Stimulated activated CD8-positive, alpha-beta memory T cell treated with anti-CD3 and anti-CD28 coated beads, Interleukin-15, amount 100 ng/mL, for 48 hours (primary cell): ENCODE results near the gene CELSR1.
"Not testable (repeated sequence)": the region's sequence is repeated elsewhere in the genome, so short reads cannot be mapped to it uniquely, and the experiment has no call there.

Experiments
- DNase-seq, 2 donors: peaks; one replicate each; pipeline ENCODE4 v3.0.0-alpha.2; 2020; ENCODE audit warnings: low read depth in 2 of 2

CELSR1 gene

GRCh38 chr22:46512683-46513082, 24.7 kb downstream of the CELSR1 start:
- DNase-seq: no peak

DNA sequence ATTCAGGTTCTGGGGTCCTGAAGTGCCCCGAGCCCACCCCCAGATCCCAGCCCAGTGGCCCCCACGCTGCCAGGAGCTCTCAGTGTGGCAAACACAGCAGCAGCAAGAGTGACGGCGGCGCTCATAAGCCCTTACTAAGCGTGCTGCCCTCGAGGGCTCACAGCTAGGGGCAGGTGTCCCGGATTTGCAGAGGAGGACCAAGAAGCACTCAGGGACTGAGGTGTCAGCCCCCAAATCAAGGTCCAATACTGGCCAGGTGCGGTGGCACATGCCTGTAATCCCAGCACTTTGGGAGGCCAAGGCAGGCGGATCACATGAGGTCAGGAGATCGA, 25.4 kb downstream of the CELSR1 start:
- DNase-seq: no peak

DNA sequence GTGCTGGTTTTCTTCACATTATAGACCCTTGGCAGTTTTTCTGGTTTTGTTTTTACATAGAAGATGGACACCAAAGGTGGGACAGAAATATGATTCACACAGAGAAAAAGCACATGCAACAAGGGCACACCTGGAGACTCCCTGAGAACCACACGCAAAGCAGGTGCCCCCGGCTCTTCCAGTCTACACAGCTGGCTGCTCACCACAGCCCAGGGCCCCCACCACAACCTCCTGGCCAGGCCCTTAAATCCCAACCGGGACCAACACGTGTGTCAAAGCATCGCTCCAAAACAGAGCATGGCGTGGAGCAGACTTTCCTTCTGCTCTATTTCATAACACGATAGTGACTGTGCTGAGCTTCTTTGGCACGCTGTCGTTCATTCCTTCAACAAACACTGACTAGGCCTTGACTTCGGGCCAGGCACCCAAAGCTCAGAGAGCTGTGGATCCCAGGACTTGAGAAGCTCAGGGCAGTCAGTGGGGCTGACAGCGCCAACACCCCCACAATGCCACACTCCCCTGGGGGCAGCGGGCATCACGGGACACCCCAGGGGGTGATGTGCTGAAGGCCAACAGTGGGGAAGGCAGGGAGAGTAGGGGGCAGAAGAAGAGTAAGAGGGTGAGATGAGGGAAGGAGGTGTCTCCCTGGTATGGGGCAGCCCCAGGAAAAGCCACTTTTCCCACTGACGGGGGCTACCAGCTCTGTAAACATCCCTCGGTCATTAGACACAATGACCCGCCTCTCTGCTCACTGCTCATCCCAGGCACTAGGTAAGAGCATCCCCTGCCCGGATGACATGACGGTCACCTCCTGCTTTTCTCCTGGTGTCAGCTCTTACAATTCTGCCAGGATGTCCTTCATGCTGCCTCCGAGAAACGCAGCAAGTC, 26.0 kb downstream of the CELSR1 start:
- DNase-seq: no peak

DNA sequence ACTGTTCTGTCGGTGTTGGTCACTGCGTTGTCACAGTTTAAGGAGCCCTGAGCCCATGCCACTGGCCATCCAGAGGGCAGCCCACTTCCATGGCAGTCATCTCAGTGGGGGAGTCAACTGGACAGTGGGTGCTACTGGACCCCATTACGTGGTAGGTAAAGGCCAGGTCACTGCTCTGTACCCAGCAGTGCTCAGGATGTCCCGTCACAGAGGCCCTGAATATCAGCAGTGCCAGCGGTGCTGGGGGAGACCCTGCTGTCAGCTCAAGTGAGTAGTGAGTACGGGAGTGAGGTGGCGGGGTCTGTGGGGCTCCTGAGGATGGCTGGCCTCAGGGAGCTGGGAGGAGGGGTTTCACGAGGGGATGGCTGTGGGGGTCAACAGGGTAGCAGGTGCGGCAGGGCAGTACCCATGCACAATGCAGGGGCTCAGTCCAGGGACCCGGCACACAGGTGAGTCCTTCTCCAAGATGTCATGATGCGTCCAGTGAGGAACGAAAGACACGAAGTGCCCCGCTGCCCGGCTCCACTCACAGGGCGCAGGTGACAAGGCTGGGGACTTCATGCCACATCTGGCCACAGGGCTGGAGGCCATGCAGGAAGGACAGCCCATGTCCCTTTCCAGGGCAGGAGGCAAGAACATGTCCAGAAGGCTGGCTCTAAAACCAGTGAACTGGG, 27.9 kb downstream of the CELSR1 start:
- no peak for DNase-seq

GRCh38 chr22:46508491-46508999, 28.9 kb downstream of the CELSR1 start:
- no peak for DNase-seq

- no peak for DNase-seq
These were observed 29.7 kb downstream of the CELSR1 start for GRCh38 chr22:46507451-46508425.

DNA sequence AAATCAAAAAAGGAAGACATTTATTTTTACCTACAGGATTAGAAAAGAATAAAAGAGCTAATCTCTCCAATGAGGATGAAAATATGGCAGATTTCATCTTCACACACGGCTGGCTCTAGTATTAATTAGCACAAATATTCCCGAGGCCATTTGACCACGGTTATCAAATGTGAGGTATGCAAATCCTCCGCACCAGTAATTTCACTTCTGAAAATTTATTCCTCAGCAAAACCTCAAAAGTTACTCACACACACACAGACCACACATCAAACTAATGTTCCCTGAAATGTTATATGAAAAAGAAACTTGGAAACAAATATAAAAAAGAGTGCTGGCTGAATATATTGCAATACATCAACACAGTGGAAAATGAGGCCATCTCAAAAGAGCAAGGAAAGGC, 32.8 kb downstream of the CELSR1 start:
- DNase-seq: no peak

DNA sequence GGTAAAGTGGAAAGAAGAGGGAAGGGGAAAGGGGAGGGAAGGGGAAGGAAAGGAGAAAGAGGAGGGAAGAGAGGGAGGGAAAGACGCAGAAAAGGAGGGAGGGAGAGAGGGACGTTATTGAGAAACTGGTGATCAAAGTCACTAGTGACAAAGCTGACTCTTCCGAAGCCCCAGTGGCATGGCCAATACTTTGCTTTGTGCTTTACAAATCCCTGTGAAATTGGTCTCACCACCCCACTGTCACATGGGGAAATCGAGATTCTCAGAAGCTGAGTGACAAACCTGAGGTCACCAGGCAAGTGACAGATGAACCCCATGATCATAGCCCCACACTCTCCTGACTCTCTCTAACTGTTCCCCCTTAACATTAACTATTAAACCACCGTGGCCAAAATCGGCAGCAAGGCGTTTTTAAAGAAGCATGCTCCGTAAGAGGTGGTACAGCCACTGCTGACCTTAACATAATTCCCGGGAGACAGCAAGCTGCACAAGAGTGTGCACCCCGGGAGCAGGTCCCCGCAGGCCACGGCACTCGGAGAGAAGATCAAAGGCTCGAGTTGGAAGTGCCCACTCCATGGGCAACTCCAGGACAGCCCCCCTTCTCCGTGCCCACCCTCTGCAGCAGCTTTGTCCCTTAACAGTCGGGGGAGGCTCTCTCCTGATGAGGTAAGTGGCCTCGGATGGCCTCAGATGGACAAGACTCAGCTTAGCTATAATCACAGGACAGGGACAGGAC, 34.8 kb downstream of the CELSR1 start:
- no peak for DNase-seq

DNA sequence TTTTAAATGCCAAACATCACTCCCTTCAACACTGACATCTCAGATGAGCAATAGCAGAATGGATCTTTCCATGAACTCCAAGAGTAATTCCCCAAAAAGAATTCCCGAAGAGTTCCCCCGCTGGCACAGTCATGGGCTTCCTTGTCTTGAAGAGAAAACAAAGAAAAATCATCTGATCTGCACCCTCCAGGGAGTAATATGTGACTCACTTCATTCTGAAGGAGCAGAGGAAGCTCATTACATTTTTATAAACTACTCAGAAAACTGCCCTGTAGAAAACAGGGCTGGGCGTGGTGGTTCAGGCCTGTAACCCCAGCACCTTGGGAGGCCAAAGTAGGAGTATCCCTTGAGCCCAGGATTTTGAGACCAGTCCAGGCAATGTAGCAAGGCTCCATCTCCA, 35.7 kb downstream of the CELSR1 start:
- no peak for DNase-seq

- DNase-seq: not testable (repeated sequence)
These were observed 36.2 kb downstream of the CELSR1 start for GRCh38 chr22:46501265-46501664.

GRCh38 chr22:46500201-46500600, 37.2 kb downstream of the CELSR1 start:
- no peak for DNase-seq

DNA sequence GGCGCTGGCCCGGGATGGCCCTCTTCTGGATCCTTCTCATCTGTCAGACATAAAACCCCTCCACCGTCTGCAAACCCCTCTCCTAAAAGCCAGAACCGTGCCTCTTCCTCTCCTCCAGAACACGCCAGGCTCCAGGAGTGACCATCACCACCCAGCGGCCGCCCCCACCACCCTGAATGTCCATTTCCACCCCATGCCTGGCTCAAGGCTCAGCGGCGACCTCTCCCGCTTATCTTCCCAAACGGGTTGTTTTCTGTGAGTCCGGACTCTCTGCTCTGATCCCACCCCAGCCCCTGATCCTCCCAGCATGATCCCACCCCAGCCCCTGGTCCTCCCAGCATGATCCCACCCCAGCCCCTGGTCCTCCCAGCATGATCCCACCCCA, 37.6 kb downstream of the CELSR1 start:
- no peak for DNase-seq

DNA sequence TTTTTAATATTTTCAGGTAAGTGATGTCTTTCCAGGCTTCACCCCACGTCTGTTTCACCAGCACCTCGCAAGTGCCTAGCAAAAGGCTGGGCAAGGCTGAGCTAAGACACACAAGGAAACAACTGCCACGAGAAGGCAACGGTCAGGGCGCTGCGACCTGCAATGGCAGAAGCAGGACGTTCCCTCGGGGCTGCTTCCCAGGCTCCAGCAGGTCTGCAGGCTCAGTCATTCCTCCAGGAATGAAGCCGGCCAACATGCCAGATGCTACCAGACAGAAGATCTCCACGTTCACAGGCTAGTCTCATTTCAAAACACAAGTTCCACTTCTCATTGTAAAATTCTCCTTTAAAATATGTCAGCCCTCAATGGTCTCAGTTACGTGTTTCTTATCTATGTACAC, 45.5 kb downstream of the CELSR1 start:
- DNase-seq: no peak

GRCh38 chr22:46490538-46490937, 46.9 kb downstream of the CELSR1 start:
- no peak for DNase-seq

DNA sequence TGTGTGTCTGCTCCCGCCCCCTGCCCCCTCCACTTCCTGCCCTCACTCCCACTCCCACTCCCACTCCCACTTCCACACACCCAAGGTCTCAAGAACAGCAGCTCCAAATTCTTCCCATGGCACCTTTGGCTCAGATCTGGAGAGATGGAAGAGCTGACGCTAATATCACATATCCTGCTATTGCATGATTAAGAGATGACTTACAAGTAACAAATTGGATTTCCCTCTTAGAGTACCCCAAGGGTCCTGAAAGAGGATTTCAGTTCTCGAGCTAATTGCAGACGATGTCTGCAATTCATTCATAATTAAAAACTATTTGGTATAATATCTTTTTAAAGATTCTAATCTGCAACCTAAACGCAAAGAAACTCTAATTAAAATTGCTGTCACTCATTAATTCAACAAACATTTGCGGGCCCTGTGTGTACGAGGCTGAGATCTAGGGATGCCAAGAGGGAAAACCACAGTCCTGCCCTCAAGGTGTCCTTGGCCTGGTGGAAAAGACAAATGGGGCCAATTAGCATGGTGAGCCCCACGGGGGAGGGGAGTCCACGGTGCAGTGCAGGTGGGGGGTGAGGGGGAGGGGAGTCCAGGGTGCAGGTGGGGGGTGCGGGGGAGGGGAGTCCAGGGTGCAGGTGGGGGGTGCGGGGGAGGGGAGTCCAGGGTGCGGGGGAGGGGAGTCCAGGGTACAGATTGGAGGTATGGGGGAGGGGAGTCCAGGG, 50.3 kb downstream of the CELSR1 start:
- no peak for DNase-seq

DNA sequence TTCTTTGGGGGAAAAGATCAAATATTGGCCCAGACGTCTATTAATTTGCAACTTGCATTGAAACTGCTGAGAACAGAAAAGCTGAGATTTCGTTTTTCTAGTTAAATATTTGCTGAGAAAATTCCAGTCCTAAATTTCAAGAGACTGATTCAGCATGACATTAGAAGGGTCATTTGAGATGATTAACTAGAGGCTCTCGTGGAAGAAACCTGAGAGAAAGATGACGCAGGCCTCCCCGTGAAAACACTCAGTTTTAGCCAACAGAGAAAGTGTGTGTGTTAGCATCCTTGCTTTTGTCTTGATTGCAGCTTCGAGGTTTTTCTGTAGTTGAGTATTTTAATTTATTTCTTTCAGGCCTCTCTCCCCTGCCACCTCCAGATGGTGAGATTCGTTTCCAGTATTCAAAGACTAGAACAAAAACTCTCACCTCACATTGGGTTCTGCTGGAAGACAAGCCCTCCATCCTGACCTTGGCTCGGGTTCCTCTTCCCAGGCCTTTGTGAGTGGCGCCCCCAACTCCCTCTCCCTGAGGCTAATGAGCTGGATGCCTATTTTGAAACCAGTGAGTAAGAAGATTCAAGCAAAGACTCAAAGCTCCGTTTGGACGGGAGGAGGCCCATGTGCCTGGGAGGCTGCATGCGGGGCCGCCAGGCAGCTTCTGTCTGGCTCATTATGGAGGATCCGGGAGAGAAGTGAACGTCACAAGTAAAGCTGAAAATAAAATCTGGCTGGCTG, 52.4 kb downstream of the CELSR1 start:
- DNase-seq: no peak

GRCh38 chr22:46484156-46484860, 53.1 kb downstream of the CELSR1 start:
- no peak for DNase-seq

DNA sequence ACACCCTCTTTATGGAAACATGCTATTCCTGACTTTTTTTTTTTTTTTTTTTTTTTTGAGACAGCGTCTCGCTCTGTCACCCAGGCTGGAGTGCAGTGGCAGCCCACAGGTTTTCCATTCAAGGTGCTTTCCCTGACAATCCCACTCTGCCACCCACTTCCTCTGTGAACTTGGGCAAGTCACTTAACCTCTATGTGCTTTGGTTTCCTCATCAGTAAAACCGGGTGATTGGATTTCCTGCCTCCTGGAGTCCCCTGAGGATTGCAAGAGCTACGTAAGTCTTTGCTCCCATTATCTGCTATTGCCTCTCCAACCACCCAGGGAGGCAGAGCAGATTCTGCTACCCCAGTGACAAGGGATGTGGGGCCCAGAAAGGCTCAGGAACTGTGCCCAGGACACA, 54.1 kb downstream of the CELSR1 start:
- no peak for DNase-seq

DNA sequence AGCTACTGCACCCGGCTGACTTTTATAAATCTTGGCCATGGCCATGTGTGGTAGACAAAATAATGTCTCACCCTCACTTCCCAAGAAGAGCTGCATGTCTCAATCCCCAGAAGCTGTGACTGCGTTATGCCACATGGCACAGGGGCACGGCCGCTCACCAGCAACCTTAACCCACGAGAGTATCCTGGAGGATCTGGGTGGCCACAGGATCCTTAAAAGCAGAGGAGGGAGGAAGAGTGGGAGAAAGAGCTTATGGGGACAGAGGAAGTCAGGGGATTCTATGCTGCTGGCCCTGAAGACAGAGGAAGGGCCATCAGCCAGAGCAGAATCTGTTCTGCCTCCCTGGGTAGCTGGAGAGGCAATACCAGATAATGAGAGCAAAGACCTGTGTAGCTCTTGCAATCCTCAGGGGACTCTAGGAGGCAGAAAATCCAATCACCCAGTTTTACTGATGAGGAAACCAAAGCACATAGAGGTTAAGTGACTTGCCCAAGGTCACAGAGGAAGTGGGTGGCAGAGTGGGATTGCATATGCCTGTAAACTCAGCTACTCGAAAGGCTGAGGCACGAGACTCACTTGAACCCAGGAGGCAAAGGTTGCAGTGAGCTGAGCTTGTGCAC, 55.3 kb downstream of the CELSR1 start:
- DNase-seq: no peak
